Forelimb muscle (tissue), 1 donor: ENCODE measurements around the gene ZNF474. TPM values are rescaled to one million over a fixed set of nuclear protein-coding genes. Genes with fewer than 3 reads are reported as not detected.

Experiments
- DNase-seq: peaks from one replicate; pipeline ENCODE4 v3.0.0-alpha.2; 2013; ENCODE audit warnings: low read depth
- polyA plus RNA-seq: library from polyadenylated mRNA; unstranded; fragments of 120-200 nt; gene quantifications from one replicate; pipeline ENCODE4 v1.2.1, GENCODE V29; 2013; ENCODE audit not compliant: insufficient read length

Gene ZNF474
- polyA plus RNA-seq, 1 donor, result 0.62 TPM

DNA sequence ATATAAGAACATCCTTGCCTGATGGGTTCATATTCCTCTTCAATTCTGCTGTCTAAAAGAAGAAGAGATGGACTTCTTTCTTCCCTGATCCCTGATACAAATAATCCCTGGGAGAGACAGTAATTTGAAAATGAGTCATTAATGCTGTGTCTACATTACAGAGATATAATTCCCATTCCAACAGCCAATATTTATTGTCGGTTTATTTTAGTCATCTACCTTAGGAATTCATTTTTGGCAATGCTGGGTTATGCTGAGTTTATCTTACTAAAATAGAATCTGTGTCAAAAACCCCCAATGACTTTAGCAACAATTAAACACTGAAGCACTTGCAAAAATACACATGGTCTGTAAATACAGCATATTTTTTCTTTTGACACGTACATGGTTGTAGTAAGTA lies 23.9 kb downstream of the ZNF474 start:
- DNase-seq, result no peak

DNA sequence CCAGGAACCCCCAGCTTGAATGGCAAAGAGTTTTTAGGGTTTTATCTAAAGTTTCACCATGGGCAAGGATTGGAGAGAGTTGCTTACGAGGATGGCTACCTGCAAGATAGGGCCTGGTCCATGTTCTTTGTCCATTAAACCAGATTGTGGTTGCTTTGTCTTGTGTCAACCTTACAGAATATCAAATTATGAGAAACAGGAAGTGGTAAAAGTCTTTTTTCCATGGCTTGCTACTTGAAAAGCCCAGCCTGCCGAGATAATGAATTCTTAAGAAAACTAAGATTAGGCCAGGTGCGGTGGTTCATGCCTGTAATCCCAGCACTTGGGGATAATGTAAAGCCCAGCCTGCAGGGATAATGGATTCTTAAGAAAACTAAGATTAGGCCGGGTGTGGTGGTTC lies 24.4 kb downstream of the ZNF474 start:
- no peak for DNase-seq

DNA sequence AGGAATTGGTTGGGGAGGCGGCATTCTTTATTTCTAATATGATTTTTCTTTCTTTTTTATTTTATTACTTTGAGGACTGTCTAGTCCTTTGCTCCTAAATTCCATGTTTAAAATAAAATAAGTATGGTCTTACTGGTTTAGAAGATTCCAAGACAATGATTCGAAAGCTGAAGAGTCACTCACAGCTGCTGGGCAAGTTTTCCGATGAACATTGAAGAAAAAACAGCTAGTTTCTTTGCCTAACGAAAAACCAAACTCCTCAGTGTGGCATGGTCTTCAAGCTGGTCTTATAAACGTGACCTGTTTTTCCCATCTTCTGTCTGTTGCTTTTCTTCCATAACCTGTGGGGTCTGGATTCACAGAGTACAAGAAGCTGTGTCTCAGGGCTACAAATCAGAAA lies 25.1 kb downstream of the ZNF474 start:
- no peak for DNase-seq

DNA sequence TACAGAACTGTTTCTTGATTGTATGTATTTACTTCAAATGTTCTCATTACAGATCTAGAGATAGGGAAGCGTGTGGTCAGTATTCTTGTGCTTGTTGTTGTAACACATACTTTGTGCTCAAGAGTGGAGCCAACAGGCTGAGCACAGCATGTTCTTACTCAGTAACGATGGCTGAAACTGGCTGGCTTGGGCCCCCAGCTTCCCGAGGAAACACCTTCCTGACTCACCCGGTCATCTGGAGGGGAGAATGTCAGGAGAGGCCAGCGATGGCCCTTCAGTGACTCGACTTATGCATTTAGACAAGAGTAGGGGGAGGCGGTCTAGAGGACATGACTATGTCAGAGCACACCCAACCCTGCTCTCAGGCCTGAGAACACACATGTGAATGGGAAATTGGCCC lies 25.6 kb downstream of the ZNF474 start:
- DNase-seq, result no peak

DNA sequence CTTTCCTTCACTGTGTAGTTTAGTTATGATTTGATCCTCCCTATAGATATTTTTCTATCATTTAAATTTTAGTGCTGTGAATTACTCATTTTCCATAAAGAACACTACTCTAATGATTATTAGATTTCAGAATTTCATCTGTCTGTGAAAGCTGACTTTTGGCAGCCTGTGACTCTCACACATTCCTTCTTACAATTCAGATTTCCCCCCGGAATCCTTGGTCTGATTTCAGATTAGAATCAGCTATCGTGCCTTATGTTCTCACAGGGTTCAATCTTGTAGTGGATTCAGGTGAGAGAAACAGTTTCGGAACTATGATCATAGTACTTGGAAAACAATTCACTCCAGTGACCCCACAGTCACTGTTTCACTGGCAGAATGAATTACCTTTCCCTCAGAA lies 26.2 kb downstream of the ZNF474 start:
- no peak for DNase-seq

DNA sequence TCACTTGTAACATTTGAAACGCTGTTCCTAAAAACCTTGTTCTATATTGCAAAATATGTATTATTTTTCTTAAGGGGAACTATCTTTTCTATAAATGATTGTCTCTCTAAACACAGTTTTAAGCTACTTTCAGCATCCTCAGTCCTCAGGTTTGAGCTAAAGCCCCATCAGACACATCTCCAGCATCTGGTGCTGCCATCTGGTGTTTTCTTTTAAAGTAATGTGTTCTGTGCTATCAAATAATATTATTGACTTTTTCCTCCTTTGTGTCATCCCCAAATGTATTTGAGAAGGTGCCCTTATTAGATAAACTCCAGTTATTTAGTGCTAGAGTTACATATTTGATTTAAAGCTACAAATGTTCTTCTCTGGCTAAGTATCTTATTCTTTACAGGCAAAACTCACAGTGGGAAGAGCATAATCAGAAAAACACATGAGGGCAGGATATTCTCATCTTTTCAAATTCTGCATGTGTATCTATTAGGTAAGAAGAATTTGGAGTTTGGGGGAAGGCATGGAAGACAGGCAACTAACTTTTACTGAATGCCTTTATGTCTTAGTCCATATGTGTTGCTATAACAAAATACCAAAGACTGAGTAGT lies 27.5 kb downstream of the ZNF474 start:
- no peak for DNase-seq

DNA sequence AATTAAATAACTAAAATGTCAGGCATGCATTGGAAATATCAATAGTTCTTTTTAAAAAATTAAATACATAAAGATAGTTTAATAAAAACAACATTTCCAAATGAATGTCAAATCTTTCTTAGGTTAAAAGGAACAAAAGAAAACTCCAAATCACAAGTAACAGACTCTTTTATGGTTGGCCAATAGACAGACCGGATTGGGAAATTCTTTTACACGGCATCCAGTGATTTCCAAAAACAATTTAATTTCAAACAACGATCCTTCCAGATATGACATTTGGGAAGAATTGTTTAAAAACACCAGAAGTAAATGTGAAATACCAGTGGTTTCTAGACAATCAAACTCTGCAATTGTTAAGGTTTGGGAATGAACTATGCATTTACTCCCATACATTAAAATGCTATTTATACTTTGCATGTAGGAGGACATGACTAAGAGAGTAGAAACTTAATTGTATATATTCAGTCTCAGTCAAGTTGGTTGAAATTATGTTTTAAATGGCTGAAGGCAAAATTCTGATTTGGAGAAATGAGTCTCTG lies 32.8 kb downstream of the ZNF474 start:
- no peak for DNase-seq

DNA sequence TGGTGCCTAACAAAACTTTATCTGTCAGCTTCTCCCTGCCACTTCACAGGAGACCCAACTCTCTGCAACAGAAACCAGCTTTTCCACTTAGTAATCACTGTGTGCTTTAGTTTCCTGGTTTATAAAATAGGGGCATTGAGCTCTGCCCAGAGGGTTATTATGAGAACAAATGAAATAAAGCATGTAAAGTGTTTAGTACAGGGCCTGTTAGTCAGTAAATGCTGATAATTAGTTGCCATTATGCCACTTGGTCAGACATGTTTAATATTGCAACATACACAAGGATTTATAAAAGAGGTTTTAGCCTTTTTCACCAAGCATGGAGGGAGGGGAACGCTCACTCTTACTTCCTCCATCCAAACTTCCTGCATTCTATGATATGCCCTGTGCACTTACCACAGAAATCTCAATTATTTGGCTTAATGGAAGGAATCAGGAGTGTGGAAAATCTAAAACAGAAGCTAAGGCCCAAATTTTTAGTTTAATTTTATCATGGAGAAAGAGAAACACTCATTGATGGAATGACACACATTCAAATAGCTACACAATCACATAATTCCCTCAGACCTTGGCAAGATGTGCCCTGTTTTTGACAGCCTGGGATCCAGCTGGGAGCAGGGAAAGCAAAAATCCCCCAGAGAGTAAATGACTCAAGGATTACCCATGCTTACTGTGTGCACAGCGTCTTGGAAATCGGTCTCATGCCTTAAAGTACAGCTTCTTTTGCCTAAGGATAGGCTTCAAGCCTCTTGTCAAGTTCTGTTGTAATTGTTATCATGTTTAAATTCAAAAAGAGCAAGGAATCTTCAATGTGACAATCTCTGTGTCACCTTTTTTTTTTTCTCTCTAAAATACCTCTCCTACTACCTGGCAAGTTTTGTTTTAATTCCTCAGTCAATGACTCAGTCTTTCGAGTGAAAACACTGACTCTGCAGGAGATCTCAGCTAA lies 34.0 kb downstream of the ZNF474 start:
- DNase-seq, result no peak

DNA sequence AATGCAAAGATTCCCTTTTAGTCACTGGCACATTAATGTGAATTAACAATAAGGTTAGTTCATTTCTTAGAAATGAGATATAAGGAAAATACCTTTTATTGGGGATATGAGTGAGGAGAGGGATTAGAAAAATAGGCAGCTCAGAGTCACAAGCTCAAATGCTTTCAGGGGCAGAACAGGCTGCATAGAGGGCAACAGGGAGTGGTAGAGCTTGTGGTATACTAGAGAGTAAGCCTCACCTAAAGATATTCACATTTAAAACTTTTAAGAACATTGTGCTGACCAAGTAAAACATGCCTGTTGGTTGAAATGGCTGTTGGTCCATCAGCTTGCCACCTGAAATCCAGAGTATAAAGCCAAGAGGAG lies 34.7 kb downstream of the ZNF474 start:
- no peak for DNase-seq

DNA sequence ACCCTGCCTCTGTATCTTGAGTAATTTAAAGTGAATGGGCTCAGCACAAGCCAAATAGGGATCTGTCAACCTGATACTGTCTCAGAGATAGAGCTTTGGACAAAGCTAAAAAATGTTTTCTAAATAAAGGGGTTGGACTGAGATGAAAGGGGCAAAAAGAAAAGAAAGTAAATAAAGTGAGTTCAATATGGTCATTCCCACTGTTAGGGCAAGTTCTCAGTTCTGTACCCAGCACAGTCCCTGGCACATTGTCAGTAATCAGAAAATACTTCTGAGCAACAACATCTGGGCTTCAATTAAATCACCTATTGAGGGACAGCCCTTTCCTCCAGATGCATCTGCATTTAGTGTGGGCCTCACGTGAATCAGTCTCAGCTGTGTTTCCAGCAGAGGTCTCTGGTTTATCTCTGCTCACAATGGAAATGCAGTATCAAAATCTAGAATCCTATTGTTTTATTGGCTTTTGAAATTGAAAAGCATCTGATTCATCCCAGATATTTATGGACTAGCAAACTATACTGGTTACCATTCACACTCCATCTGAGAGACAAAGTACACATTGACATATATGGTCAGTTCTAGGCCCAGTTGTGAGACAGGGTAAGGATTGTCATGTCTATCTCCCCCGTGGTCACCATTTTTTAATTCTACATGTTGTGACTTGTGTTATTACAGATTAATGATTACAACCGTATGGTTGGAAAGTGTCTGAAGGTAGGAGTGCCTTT lies 35.6 kb downstream of the ZNF474 start:
- DNase-seq, result no peak

DNA sequence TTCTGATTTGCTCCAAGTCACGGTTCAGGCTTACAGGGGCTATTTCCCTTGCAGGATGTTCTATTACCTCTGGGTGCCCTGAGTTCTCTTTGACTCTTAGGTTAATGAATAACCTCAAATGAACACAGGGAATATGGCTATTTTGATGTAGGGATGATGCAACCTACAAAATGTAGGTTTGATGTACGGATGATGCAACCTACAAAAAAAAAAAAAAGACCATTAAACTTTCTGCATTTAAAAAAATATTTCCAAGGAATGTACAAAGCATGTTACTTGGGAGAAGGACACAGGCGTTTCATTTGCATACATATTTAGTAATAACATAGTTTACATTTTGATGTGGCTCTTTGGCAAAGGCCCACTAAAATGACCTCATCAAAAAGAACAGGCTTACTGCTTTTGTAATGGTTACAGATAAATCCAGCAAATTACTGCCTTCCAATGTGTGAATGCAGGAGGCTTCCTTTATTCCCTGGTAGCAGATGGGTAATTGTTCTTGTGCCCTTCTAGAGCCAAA lies 36.3 kb downstream of the ZNF474 start:
- DNase-seq, result no peak

DNA sequence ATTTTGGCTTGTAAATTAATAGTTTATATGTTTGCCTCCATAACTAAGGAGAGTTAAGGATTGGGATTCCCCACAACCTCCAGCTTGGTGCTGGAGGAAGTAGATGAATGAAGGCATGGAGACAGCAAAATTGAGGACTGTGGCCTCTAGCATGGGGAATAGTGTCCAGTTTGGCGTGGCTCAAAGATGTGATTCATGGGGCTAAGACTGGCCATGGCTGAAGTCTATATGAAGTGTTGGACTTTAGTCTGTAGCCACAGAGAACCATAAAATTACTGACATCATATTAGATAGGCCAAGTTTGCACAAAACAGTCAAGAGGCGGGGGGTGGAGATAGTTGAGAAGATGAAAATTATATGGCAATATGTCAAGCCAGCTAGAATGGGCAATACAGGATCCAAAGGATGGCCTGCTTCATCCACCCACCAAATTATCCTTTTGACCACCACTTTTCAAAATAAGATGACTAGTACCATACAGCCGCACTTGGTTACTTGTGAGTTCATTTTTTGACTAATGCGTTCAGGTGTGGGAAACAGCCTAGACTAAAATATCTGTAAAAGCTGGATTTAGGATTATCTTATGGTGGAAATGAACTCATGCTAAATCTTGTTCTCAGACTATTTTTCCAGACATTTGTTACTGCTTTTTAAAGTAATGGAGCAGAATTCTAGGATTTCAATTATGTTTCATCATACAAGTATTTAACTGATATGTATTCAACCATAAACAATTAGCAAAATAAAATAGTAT lies 40.2 kb downstream of the ZNF474 start:
- DNase-seq, result no peak

DNA sequence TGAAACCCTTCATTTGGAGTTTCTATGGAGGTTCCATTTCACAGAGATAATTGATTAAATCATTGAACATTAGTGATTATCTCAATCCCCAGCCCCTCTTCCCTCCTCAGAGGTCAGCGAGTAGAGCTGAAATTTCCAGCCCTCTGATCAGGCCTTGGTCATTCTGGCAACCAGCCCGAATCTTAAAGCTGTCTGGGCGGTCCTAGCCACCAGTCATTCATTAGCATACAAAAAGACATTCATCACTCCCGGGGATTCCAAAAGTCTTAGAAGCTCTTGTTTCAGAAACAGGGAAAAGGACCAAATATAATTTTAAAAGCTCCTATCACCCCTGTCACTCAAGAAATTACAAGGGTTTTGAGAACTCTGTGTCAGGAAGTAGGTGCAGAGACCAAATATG lies 41.3 kb downstream of the ZNF474 start:
- no peak for DNase-seq

DNA sequence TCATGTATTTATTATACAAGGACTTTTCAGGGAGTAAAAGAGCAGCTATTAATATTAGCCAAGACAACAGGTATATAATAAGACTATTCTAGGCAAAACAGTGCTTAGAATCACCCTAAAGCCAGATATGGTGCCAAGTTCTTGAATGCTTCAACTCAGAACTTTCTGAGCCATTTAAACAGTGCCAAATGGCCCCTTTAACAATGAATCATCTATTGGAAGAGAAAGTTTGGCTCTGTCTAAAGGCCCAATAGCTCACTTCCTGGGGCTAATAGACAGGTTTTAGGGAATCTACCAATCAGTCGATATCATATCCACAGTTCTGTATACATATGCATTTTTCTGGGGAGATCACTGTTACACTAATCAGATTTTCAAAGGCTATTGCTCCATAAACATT lies 42.9 kb downstream of the ZNF474 start:
- DNase-seq, result no peak

DNA sequence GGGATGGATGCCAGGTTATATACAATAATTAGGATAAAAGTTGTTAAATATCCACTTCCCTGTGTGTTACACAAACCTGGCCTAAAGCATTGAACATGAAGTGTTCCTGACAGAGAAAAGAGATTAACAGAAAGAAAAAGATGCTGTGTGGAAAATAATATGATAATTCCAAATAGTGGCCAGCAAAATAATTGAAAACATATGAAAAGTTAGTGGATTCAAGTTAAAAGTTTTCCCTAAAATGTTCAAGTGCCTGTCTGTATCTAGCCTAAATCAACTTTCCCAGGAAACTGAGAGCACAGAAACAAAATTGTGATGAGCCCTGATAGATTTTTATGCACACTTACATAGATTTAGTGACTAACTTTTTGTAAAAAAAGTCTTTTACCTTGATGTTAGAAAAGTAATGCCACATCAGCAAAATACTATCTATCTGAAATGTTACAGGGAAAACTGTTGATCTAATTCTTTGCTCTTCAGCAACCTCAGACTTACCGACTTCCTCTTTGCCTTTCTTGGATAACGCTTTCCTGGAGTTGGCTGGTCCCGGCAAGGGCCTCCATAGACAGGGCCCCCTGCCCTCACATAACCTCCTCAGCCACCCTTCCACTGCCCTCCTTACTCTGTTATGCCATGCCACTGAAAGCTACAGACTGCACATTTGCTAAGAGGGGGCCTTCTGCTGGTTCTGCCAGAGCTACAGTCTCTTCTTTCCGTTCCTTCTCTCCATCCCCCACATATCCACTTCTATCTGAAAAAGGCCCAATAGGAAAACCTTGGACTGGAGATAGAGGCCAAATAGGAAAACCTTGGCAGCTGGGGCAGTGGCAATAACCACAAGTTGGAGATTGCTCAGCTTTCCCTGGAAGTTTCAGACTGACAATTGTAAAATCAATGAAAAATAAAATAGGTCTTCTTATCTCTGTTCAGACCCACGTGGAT lies 44.4 kb downstream of the ZNF474 start:
- DNase-seq, result no peak

DNA sequence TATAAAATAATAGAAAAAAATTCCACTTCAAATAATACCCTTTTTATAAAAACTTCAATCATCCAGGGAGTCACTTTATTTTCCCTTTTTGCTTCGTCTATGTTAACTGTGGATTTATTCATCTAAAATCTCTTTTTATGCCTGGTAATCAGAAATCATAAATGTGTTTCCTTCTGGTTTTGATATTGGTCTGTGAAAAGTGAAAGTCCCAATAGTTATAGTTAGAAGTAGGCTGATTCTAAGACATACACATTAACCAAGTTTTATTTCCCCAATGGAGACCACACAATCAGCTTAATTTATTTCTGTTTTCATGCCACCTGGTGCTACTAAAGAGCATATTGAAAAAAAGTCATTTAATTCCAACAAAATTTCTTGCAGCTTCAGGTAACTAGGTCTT lies 45.7 kb downstream of the ZNF474 start:
- no peak for DNase-seq

DNA sequence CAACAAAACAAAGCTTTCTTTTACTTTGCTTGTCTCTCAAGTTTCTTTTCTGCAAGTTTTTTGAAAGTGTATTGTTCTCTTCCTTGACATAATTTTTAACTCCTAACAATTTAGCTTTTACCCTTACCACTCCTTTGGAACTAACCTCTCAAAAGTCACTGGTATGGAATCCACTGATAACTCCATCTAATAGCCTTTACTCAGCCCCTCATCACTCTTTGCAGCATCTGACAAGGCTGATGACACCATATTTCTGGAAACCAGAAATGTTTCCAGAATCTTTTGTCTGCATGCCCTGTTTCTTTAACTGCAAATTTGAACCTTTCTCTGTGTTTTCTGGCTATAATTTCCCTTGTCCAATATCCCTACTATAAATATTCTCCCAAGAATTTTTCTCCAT lies 46.5 kb downstream of the ZNF474 start:
- DNase-seq, result no peak

DNA sequence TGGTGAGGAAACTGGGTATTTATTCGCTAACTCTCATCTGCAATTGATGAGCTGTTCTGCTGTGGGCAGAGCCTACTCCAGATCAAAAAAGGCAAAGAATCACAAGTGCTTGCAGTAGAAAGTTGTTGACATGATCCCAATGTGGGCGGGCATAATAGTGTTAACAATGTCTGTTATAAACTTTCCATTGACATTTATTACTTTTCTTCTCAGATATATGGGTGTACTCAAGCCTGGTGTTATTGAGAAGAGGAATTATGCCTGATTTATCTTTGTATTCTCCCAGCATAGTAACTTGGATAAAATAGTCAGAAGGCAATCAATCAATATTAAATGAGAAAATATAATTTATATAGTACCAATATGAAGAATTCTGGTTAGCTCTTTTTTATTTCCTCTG lies 47.8 kb downstream of the ZNF474 start:
- DNase-seq, result no peak

DNA sequence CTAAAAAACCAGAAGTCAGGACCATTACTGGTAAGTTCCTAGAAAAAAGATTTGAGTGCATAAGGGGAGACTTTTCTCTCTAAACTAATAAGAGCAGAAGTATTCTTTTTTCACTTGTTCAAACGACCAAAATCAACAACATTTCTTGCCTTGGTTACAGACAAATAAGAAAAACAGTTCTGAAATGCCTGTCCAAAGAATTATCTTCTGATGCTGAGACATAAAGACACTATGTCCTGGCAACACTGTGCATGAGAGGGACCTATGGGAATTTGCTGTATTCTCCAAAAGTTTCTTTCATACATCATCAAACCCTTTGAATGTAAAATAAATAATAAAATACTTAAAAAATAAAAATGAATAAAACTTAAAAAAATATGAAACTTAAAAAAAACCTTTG lies 50.4 kb downstream of the ZNF474 start:
- DNase-seq, result no peak

DNA sequence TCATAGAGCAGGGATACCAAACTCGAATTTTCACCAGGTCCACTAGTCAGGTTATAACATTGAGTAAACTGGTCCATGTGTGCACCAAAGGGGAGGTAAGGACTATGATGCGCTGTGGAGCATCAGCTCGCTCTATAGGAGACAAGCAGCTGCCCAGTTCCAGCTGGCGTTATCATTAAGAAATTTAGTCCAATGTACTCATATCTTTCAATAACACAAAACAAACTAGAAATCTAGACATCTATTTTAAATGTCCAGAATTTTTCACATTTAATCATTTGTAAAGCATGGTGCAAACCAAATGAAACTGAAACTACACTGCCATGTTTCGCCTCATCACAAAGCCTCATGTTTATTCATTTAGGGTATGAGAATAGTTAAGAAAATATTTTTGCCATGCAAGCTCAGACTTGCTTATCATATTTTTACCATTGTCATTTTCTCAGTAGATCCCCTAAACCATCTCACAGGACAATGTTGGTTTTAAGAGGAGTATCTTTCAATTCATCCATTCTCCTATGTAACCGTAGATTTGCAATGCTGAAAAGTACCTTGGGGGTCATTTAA lies 50.9 kb downstream of the ZNF474 start:
- DNase-seq, result no peak
